GM12892 (cell line): ENCODE results near the gene IFIT1B.
"Not testable (repeated sequence)": the region's sequence is repeated elsewhere in the genome, so short reads cannot be mapped to it uniquely, and the experiment has no call there.

Experiments used
- POLR2A ChIP-seq: IDR thresholded peaks from 2 replicates; pipeline ENCODE4 v1.6.1; 2011; ENCODE audit warnings: low read depth, low read length, control low read depth
- POLR2AphosphoS5 ChIP-seq: IDR thresholded peaks from 2 replicates; pipeline ENCODE4 v1.6.1; 2011; ENCODE audit warnings: low read depth, low read length, control low read depth
- TAF1 ChIP-seq: IDR thresholded peaks from 2 replicates; pipeline ENCODE4 v1.6.1; 2011; ENCODE audit warnings: low read depth, mild to moderate bottlenecking, control low read depth, low read length, borderline replicate concordance

- not testable (repeated sequence) for TF ChIP-seq POLR2A, POLR2AphosphoS5, TAF1
These were observed 27.1 kb upstream of the IFIT1B start for GRCh38 chr10:89350631-89351315.
